Measurements from ENCODE around the gene CEP97. TPM values are rescaled to one million over a fixed set of nuclear protein-coding genes. Genes with fewer than 3 reads are reported as not detected.

CEP97 gene
- total and polyA plus RNA-seq, 9 of the 15 experiments (the other 6 are each of a cell fraction or from before 2014, with no cell fraction given) = 2.0 to 10.1 (median 4.3) TPM

DNA sequence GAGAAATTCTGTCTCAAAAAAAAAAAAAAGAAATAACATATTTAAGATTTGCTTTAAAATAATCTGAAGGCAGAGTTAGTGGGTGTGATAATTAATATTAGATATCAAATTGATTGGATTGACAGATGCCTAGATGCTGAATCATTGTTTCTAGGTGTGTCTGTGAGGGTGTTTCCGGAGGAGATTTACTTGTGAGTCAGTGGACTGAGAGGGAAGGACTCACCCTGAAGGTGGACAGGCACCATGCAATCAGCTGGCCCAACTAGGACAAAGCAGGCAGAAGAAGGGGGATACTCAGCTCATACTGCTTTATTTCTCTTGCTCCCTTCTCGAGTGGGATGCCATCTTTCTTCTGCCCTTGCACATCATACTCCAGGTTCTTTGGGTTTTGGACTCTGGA lies 21.2 kb upstream of the CEP97 start (continued):
- TF ChIP-seq SRF (CRISPR knock-in tag; IDR thresholded peaks at IDR 0.05) (no peak), SIN3A (IDR thresholded peaks at IDR 0.05; ENCODE audit: borderline replicate concordance in 2 of 2, control insufficient read depth in 1 of 2, low read depth in 2 of 2, low read length in 2 of 2) (no peak), ZSCAN32 (CRISPR knock-in tag; IDR thresholded peaks at IDR 0.05) (no peak), ZNF124 (CRISPR knock-in tag; IDR thresholded peaks at IDR 0.05) (no peak), ARID2 (IDR thresholded peaks at IDR 0.05) (no peak), IFI16 (CRISPR knock-in tag; IDR thresholded peaks at IDR 0.05) (no peak), ATF7 (IDR thresholded peaks at IDR 0.05) (no peak), ZNF384 (IDR thresholded peaks at IDR 0.05; ENCODE audit: low read depth, low read length) (no peak), ZNF175 (CRISPR knock-in tag; IDR thresholded peaks at IDR 0.05; ENCODE audit: low read depth) (no peak), HBP1 (CRISPR knock-in tag; IDR thresholded peaks at IDR 0.05) (no peak), SAP30 (IDR thresholded peaks at IDR 0.05; ENCODE audit: borderline replicate concordance, insufficient read depth, low read depth, low read length, poor library complexity, severe bottlenecking) (no peak), BCOR (IDR thresholded peaks at IDR 0.05) (no peak), ZNF668 (CRISPR knock-in tag; IDR thresholded peaks at IDR 0.05) (no peak), DNMT1 (IDR thresholded peaks at IDR 0.05) (no peak), BACH1 (tag; IDR thresholded peaks at IDR 0.05) (no peak)
- TF ChIP-seq, protein P1, sequence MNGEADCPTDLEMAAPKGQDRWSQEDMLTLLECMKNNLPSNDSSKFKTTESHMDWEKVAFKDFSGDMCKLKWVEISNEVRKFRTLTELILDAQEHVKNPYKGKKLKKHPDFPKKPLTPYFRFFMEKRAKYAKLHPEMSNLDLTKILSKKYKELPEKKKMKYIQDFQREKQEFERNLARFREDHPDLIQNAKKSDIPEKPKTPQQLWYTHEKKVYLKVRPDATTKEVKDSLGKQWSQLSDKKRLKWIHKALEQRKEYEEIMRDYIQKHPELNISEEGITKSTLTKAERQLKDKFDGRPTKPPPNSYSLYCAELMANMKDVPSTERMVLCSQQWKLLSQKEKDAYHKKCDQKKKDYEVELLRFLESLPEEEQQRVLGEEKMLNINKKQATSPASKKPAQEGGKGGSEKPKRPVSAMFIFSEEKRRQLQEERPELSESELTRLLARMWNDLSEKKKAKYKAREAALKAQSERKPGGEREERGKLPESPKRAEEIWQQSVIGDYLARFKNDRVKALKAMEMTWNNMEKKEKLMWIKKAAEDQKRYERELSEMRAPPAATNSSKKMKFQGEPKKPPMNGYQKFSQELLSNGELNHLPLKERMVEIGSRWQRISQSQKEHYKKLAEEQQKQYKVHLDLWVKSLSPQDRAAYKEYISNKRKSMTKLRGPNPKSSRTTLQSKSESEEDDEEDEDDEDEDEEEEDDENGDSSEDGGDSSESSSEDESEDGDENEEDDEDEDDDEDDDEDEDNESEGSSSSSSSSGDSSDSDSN (IDR thresholded peaks at IDR 0.05; ENCODE audit: borderline replicate concordance in 1 of 2, low read depth in 2 of 2, low read length in 2 of 2) = no peak
- TF ChIP-seq, protein P2, sequence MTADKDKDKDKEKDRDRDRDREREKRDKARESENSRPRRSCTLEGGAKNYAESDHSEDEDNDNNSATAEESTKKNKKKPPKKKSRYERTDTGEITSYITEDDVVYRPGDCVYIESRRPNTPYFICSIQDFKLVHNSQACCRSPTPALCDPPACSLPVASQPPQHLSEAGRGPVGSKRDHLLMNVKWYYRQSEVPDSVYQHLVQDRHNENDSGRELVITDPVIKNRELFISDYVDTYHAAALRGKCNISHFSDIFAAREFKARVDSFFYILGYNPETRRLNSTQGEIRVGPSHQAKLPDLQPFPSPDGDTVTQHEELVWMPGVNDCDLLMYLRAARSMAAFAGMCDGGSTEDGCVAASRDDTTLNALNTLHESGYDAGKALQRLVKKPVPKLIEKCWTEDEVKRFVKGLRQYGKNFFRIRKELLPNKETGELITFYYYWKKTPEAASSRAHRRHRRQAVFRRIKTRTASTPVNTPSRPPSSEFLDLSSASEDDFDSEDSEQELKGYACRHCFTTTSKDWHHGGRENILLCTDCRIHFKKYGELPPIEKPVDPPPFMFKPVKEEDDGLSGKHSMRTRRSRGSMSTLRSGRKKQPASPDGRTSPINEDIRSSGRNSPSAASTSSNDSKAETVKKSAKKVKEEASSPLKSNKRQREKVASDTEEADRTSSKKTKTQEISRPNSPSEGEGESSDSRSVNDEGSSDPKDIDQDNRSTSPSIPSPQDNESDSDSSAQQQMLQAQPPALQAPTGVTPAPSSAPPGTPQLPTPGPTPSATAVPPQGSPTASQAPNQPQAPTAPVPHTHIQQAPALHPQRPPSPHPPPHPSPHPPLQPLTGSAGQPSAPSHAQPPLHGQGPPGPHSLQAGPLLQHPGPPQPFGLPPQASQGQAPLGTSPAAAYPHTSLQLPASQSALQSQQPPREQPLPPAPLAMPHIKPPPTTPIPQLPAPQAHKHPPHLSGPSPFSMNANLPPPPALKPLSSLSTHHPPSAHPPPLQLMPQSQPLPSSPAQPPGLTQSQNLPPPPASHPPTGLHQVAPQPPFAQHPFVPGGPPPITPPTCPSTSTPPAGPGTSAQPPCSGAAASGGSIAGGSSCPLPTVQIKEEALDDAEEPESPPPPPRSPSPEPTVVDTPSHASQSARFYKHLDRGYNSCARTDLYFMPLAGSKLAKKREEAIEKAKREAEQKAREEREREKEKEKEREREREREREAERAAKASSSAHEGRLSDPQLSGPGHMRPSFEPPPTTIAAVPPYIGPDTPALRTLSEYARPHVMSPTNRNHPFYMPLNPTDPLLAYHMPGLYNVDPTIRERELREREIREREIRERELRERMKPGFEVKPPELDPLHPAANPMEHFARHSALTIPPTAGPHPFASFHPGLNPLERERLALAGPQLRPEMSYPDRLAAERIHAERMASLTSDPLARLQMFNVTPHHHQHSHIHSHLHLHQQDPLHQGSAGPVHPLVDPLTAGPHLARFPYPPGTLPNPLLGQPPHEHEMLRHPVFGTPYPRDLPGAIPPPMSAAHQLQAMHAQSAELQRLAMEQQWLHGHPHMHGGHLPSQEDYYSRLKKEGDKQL (CRISPR knock-in tag; IDR thresholded peaks at IDR 0.05; ENCODE audit: borderline replicate concordance) = no peak
- TF ChIP-seq, protein P3, sequence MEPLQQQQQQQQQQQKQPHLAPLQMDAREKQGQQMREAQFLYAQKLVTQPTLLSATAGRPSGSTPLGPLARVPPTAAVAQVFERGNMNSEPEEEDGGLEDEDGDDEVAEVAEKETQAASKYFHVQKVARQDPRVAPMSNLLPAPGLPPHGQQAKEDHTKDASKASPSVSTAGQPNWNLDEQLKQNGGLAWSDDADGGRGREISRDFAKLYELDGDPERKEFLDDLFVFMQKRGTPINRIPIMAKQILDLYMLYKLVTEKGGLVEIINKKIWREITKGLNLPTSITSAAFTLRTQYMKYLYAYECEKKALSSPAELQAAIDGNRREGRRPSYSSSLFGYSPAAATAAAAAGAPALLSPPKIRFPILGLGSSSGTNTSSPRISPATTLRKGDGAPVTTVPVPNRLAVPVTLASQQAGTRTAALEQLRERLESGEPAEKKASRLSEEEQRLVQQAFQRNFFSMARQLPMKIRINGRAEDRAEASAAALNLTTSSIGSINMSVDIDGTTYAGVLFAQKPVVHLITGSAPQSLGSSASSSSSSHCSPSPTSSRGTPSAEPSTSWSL (CRISPR knock-in tag; IDR thresholded peaks at IDR 0.05; ENCODE audit: borderline replicate concordance) = no peak

Data from K562 (cell line).